Sigmoid colon (tissue), 4 donors: Measurements from ENCODE around the gene GRN.
A peak's percentile ranks its signal among the peaks of the same experiment; 100 is the strongest.

Source experiments
- EP300 ChIP-seq, 4 donors: sonication (generic); formaldehyde crosslinking; IDR thresholded peaks; one replicate each; pipeline ENCODE4 v1.6.1; 2017; ENCODE audit warnings: antibody characterized with exemption in 4 of 4
- POLR2AphosphoS5 ChIP-seq, 4 donors: sonication (generic); formaldehyde crosslinking; IDR thresholded peaks; one replicate each; pipeline ENCODE4 v1.6.1; 2017; ENCODE audit warnings: antibody characterized with exemption in 4 of 4
- TF ChIP-seq, protein P1 (sequence below), 4 experiments: fragments of 450-650 bp in 3 of 4; fragments of 200-600 bp in 1 of 4; IDR thresholded peaks; one replicate each; pipeline ENCODE4 v1.5.1; 2016 to 2019; ENCODE audit warnings: antibody characterized with exemption in 4 of 4, mild to moderate bottlenecking in 3 of 4, moderate library complexity in 2 of 4

DNA sequence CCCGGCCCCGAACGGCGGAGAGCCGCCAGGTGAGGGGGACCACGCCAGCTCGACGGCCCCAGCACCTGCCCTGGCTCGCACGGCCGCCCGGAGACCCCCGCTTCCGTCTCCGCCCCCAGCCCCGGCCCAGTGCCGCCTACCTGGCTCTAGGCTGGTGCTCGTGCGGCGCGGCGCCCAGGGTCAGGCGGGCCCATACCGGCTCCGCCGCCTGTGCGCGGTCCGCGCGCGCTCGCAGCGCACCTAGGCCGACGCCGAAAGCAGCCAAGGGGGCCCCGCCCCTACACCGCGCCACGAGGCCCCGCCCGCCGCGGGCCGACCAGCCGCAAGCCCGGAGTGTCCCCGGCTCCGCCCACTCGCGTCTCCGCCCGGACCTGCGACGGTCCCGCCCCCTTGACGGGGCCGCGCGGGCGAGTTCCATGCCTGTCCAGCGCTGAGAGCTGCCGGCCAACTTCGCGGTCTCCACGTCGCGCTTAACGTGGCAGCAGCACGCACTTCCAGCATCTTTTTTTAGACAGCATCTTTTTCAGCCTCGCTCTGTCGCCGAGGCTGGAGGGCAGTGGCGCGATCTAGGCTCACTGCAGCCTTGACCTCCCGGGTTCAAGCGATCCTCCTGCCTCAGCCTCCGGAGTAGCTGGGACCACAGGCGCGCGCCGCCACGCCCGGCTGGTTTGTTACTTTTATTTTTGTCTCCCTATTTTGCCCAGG, 20.4 kb upstream of the GRN start, which contains the start of gene SLC25A39:
- TF ChIP-seq, protein P1, sequence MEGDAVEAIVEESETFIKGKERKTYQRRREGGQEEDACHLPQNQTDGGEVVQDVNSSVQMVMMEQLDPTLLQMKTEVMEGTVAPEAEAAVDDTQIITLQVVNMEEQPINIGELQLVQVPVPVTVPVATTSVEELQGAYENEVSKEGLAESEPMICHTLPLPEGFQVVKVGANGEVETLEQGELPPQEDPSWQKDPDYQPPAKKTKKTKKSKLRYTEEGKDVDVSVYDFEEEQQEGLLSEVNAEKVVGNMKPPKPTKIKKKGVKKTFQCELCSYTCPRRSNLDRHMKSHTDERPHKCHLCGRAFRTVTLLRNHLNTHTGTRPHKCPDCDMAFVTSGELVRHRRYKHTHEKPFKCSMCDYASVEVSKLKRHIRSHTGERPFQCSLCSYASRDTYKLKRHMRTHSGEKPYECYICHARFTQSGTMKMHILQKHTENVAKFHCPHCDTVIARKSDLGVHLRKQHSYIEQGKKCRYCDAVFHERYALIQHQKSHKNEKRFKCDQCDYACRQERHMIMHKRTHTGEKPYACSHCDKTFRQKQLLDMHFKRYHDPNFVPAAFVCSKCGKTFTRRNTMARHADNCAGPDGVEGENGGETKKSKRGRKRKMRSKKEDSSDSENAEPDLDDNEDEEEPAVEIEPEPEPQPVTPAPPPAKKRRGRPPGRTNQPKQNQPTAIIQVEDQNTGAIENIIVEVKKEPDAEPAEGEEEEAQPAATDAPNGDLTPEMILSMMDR (IDR thresholded peaks at IDR 0.05), result no peak
- no peak for TF ChIP-seq EP300 (IDR thresholded peaks at IDR 0.05)
- TF ChIP-seq POLR2AphosphoS5 (IDR thresholded peaks at IDR 0.05), result peak; percentile 88 to 97 (median 94)
